GM12878 (cell line): ENCODE measurements around the gene INSRR.

Source experiments
- BCL11A ChIP-seq: IDR thresholded peaks from 2 replicates; pipeline ENCODE4 v1.6.1; 2011; ENCODE audit warnings: low read depth, low read length
- BHLHE40 ChIP-seq, 2 experiments: fragments of 450-650 bp in 1 of 2; IDR thresholded peaks; 2 replicates each; pipeline ENCODE4 v1.6.1; 2011 to 2017; ENCODE audit warnings: low read depth in 2 of 2, borderline replicate concordance in 1 of 2, improper control_type of control experiment in 1 of 2, low read length in 1 of 2, mild to moderate bottlenecking in 1 of 2
- CEBPB ChIP-seq, 2 experiments: fragments of 150-350 bp in 1 of 2; IDR thresholded peaks; 2 replicates each; pipeline ENCODE4 v1.6.1; 2012 to 2014; ENCODE audit warnings: low read depth in 2 of 2, low read length in 2 of 2, borderline replicate concordance in 1 of 2, inconsistent platforms in 1 of 2
- FOXM1 ChIP-seq: IDR thresholded peaks from 2 replicates; pipeline ENCODE4 v1.6.1; 2012; ENCODE audit warnings: low read depth, mild to moderate bottlenecking, inconsistent platforms, low read length, moderate library complexity
- MXI1 ChIP-seq: fragments of 150-350 bp; IDR thresholded peaks from 2 replicates; pipeline ENCODE4 v1.6.1; 2011; ENCODE audit warnings: low read depth, mild to moderate bottlenecking, inconsistent platforms, low read length, improper control_type of control experiment
- SPI1 ChIP-seq: IDR thresholded peaks from 2 replicates; pipeline ENCODE4 v1.6.1; 2011; ENCODE audit warnings: low read depth, mild to moderate bottlenecking, low read length, moderate library complexity, borderline replicate concordance; ENCODE audit not compliant: insufficient read depth
- ZNF622 ChIP-seq: fragments of 450-650 bp; IDR thresholded peaks from 2 replicates; pipeline ENCODE4 v1.6.1; 2017; ENCODE audit warnings: mild to moderate bottlenecking, inconsistent platforms

DNA sequence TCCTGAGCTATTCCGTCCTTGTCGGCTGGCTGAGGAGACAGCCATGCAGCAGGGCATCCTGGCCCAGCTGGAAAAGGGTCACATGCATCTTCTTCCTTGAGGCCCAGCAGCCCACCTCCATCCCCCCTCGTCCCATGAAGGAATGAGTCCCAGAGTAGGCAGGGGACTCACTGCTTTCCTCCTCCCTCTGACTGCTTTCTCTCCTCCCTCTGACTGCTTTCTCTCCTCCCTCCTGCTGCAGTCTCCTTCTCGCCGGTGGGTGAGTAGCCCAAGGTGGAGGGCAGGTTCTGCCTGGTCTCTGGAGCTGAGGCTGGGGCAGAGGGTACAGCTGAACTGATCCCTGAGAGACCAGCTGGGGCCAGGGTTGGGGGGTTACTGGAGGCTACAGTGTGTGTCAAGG lies 15.2 kb upstream of the INSRR start:
- TF ChIP-seq ZNF622, result no peak
- no peak for TF ChIP-seq CEBPB (IDR thresholded peaks at IDR 0.05; ENCODE audit: borderline replicate concordance in 1 of 2, low read depth in 2 of 2, low read length in 2 of 2)
- TF ChIP-seq SPI1, result no peak
- TF ChIP-seq MXI1, result no peak
- no peak for TF ChIP-seq BCL11A
- no peak for TF ChIP-seq BHLHE40 (IDR thresholded peaks at IDR 0.05; ENCODE audit: borderline replicate concordance in 1 of 2, low read depth in 2 of 2, low read length in 1 of 2)
- no peak for TF ChIP-seq FOXM1
